HCT116 (cell line): ENCODE results near the gene SFXN2.

Source experiments
- CEBPB ChIP-seq: IDR thresholded peaks from 2 replicates; pipeline ENCODE4 v1.6.1; 2012; ENCODE audit warnings: low read depth
- ELF1 ChIP-seq: IDR thresholded peaks from 2 replicates; pipeline ENCODE4 v1.6.1; 2012; ENCODE audit warnings: low read depth, borderline replicate concordance
- EZH2phosphoT487 ChIP-seq: fragments of 200-600 bp; IDR thresholded peaks from 2 replicates; pipeline ENCODE4 v1.6.1; 2018; ENCODE audit warnings: antibody characterized with exemption, borderline replicate concordance
- POLR2A ChIP-seq: IDR thresholded peaks from 2 replicates; pipeline ENCODE4 v1.7.0; 2011; ENCODE audit warnings: borderline replicate concordance; ENCODE audit not compliant: insufficient read depth, insufficient read length; ENCODE audit errors: extremely low read depth
- POLR2AphosphoS5 ChIP-seq: IDR thresholded peaks from 2 replicates; pipeline ENCODE4 v1.6.1; 2011; ENCODE audit warnings: mild to moderate bottlenecking, low read depth, low read length, moderate library complexity
- SIN3A ChIP-seq: IDR thresholded peaks from 2 replicates; pipeline ENCODE4 v1.6.1; 2012; ENCODE audit warnings: low read depth
- TCF7L2 ChIP-seq: IDR thresholded peaks from 2 replicates; pipeline ENCODE4 v1.7.0; 2011; ENCODE audit warnings: borderline replicate concordance, inconsistent platforms; ENCODE audit not compliant: insufficient read depth, insufficient read length; ENCODE audit errors: extremely low read depth
- TF ChIP-seq, protein P1 (sequence below), 3 experiments: fragments of 200-600 bp in 1 of 3; sonication (generic) in 1 of 3; IDR thresholded peaks in 2 of 3; conservative IDR thresholded peaks in 1 of 3; 2 replicates each; pipeline ENCODE4 v1.5.1; 2012 to 2017; ENCODE audit warnings: low read depth in 2 of 3, low read length in 2 of 3, antibody characterized with exemption in 1 of 3, borderline replicate concordance in 1 of 3, control low read depth in 1 of 3, mild to moderate bottlenecking in 1 of 3, mixed read lengths in 1 of 3, mixed run types in 1 of 3, moderate library complexity in 1 of 3; ENCODE audit not compliant: insufficient read depth in 1 of 3
- TF ChIP-seq, protein P2 (sequence below): IDR thresholded peaks from 2 replicates; pipeline ENCODE4 v1.6.1; 2012
- TF ChIP-seq, protein P3 (sequence below): IDR thresholded peaks from 2 replicates; pipeline ENCODE4 v1.6.1; 2012; ENCODE audit warnings: low read depth

DNA sequence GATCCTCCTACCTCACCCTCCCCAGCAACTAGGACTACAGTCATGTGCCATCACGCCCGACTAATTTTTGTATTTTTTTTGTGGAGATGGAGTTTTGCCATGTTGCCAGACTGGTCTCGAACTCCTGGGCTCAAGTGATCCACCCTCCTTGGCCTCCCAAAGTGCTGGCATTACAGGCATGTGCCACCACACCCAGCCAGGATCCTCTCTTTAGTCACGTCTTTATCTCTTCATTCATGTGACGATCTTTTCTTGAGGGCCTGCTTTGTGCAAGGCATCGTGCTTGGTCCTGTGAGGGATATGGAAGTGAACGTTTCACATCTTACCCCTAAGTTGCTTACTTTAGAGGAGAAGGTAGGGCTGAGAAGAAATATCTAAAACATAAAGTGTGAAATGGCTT, 50.9 kb downstream of the SFXN2 start:
- TF ChIP-seq EZH2phosphoT487 (no peak), TCF7L2 (no peak), SIN3A (no peak), CEBPB (no peak), ELF1 (no peak), POLR2A (no peak), POLR2AphosphoS5 (no peak)
- TF ChIP-seq, protein P1, sequence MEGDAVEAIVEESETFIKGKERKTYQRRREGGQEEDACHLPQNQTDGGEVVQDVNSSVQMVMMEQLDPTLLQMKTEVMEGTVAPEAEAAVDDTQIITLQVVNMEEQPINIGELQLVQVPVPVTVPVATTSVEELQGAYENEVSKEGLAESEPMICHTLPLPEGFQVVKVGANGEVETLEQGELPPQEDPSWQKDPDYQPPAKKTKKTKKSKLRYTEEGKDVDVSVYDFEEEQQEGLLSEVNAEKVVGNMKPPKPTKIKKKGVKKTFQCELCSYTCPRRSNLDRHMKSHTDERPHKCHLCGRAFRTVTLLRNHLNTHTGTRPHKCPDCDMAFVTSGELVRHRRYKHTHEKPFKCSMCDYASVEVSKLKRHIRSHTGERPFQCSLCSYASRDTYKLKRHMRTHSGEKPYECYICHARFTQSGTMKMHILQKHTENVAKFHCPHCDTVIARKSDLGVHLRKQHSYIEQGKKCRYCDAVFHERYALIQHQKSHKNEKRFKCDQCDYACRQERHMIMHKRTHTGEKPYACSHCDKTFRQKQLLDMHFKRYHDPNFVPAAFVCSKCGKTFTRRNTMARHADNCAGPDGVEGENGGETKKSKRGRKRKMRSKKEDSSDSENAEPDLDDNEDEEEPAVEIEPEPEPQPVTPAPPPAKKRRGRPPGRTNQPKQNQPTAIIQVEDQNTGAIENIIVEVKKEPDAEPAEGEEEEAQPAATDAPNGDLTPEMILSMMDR (IDR thresholded peaks at IDR 0.05 in 2 of 3, conservative IDR thresholded peaks at IDR 0.05 in 1 of 3; ENCODE audit: borderline replicate concordance in 1 of 3, insufficient read depth in 1 of 3, low read depth in 2 of 3, low read length in 2 of 3): no peak
- TF ChIP-seq, protein P2, sequence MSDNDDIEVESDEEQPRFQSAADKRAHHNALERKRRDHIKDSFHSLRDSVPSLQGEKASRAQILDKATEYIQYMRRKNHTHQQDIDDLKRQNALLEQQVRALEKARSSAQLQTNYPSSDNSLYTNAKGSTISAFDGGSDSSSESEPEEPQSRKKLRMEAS: no peak
- TF ChIP-seq, protein P3, sequence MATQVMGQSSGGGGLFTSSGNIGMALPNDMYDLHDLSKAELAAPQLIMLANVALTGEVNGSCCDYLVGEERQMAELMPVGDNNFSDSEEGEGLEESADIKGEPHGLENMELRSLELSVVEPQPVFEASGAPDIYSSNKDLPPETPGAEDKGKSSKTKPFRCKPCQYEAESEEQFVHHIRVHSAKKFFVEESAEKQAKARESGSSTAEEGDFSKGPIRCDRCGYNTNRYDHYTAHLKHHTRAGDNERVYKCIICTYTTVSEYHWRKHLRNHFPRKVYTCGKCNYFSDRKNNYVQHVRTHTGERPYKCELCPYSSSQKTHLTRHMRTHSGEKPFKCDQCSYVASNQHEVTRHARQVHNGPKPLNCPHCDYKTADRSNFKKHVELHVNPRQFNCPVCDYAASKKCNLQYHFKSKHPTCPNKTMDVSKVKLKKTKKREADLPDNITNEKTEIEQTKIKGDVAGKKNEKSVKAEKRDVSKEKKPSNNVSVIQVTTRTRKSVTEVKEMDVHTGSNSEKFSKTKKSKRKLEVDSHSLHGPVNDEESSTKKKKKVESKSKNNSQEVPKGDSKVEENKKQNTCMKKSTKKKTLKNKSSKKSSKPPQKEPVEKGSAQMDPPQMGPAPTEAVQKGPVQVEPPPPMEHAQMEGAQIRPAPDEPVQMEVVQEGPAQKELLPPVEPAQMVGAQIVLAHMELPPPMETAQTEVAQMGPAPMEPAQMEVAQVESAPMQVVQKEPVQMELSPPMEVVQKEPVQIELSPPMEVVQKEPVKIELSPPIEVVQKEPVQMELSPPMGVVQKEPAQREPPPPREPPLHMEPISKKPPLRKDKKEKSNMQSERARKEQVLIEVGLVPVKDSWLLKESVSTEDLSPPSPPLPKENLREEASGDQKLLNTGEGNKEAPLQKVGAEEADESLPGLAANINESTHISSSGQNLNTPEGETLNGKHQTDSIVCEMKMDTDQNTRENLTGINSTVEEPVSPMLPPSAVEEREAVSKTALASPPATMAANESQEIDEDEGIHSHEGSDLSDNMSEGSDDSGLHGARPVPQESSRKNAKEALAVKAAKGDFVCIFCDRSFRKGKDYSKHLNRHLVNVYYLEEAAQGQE: no peak
